Kidney glomerular epithelial cell (primary cell): Measurements from ENCODE around the gene CD79A.
"Not testable (repeated sequence)": the region's sequence is repeated elsewhere in the genome, so short reads cannot be mapped to it uniquely, and the experiment has no call there.

Source experiments
- DNase-seq: peaks from one replicate; lab custom pipeline; 2025; lab: John Stamatoyannopoulos, UW

CD79A gene

DNA sequence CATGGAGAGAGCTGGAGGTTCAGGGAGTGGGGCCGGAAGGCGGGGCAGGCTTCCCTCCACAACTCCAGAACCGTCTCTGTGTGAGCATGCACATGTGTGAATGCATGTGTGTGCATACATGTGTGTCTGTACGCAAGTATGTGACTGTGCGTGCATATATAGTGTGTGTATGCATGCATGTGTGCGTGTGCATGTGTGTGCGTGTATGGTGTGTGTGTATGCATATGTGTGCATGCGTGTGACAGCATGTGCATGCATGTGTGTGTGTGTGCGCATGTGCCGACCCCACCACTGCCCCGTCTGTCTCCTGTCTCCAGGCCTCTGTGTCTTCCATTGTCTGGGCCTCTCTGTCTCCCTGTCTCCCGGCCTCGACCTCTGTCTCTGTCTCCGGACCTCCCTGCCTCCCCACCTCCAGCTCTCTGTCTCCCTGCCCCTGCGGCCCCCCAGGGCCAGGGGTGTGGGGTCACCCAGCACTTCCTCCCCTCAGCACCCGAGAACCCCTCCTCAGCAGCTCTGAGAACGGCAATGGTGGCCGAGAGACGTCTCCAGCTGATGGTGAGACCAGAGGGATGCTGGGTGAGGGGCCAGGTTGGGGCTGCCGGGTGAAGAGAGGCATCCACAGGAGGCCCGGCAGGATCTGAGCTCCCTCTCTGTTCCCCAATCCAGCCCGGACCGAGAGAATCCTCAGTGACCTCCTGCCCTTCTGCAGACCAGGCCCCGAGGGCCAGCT, 28.4 kb downstream of the CD79A start:
- no peak for DNase-seq

DNA sequence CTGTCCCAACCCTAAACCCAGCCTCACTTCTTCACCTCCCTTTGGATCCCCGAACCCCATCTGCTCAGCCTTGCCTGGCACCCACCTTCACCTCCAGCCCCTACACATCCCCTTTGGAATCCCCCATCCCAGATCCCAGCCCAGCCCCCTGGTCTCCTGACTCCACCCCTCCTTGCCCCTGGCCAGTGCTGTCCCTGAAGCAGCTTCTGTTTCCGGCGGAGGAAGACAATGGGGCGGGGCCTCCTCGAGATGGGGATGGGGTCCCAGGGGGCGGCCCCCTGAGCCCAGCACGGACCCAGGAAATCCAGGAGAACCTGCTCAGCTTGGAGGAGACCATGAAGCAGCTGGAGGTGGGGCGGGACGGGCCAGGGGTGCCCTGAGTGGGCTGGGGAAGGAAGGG, 29.2 kb downstream of the CD79A start:
- no peak for DNase-seq

DNA sequence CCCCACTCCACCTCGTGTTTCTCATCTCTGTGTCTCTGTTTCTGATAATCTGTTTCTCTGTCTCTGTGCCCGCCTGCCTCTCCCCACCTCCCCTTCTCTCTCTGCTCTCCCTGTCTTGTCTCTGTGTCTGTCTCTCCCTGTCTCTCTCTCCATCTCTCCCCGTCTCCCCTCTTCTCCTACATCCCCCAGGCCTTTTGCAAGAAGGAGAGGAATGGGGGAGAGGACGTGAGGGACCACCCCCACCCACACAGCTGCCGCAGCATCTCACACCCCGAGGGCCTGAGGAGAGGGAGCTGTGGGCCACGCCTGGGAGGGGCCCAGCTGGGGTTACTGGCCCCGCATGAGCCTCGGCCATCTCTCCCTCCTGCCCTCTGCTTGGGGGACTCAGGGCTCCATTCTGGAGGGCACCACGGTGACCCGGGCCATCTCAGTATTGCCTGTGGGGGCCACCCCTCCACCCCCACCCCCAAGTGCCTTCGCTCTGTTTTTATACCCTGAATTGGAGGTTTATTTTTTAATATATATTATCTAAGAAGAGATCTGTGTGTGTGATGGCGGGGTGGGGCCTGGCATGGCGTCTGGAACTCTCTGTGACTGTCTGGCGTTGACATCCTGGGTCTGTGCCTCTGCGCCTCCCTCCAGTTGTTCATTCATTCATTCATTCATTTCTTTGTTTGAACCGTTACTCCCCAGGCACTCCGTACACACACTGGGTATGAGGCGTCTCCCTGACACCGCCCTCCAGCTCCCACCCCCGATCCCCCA, 30.0 kb downstream of the CD79A start:
- no peak for DNase-seq

DNA sequence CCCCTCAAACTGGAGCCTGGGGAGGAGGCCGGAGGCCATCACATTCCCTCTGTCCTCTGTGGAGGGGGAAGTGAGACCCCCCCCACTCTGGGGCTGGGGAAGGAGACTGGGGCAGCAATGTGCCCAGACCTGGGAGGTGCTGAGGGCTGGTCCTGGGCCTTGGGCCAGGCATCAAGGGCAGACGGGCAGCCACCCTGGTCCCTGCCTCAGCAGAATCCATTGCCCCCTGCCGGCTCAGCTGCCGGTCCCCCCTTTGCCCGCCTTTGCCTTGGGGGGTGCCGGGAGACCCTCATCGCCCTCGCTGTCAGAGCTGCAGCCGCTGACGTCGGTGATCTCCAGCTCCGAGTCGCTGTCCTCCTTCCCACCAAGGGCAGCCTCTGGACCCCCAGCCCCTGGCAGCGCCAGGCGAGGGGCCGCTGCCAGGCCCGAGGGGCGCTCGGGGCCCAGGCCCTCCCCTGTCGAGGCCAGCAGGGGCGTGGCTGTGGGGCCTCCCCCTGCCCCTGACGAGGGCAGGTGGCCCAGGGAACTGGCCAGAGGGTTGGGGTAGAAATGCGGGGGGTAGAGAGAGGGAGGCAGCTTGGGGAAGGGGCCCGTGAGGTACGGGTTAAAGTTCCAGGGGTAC, 31.0 kb downstream of the CD79A start:
- DNase-seq, result no peak

DNA sequence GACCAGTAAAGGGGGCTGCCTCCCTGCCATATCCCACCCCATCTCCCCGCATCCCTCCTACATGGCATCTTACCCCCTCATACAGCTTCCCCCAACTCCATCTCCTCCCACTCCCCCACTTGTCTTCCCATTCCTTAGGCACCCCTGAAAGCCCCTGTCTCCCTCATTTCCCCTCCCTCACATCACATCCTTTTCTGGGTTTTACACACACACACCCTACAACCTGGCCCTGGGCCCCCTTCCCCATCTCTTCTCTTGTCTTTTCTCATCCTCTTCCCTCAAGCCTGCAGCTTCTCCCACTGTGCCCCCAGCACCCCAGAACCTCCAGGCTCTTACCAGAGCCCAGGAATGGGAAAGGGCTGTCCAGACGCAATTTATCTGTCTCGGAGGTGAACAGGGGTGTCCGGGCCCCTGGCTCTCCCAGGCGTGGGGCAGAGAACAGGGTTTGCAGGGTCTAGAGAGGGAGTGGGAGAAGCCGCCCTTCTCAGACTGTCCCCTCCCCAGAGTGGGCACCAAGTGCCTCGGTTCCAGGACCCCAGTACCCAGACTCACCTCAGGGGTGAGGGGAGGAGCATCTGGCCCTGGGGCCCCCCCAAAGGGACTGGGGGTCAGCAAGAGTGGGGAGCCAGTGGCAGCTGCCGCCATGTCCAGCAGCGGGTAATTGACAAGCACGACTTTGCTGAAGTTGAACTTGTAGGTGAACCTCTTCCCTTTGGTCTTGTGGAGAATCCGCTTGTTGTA, 31.8 kb downstream of the CD79A start:
- DNase-seq, result no peak

DNA sequence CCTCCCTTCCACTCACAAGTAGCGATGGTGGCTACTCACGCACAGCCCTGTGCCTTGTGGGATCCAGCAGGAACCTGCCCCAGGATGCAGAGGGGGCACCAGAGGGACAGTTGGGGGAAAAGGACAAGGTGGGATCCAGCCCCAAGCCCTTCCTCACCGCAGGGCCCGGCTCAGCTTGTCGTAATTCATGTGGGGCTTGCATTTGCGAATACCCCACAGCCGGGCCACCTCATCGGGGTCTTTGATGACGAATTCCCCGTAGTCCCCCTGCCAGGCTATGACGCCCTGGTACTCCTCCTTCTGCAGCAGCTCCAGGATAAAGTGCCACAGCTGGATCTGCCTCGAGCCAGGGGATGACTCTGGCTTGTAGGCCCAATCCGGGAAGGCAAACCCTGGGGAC, 32.6 kb downstream of the CD79A start:
- DNase-seq, result no peak

DNA sequence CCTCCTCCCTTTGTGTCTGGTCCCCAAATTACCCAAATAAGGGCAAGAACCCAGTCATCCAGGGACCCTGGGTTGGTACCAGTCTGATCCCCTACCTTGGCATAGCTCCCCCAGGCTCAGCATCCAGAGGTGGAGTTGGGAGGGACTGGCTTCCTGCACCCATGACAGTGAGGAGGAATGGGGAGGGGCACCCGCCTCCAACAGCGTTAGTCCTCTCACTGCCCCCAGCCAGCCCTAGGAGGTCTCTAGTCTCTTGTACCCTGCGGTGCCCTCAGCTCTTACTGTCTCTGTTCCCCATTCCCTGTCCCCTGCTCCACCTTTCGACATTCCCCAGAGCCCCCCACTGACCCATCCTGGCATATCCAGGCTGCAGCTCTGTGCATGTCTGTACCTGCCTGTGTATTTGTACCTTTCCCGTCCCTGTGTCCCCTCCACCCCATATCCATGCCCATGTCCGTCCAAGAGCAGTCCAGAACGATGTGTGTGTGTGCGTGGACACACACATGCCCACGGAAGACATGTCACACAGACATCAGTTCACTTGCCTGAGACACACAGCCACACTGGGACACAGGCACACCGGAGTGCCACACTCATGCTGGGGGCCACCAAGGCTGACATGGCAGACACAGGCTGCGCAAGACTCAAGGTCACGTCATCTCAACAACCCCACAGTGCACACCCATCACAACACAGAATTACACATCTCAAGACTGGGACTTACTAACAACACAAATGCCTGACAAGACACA, 33.3 kb downstream of the CD79A start:
- no peak for DNase-seq

DNA sequence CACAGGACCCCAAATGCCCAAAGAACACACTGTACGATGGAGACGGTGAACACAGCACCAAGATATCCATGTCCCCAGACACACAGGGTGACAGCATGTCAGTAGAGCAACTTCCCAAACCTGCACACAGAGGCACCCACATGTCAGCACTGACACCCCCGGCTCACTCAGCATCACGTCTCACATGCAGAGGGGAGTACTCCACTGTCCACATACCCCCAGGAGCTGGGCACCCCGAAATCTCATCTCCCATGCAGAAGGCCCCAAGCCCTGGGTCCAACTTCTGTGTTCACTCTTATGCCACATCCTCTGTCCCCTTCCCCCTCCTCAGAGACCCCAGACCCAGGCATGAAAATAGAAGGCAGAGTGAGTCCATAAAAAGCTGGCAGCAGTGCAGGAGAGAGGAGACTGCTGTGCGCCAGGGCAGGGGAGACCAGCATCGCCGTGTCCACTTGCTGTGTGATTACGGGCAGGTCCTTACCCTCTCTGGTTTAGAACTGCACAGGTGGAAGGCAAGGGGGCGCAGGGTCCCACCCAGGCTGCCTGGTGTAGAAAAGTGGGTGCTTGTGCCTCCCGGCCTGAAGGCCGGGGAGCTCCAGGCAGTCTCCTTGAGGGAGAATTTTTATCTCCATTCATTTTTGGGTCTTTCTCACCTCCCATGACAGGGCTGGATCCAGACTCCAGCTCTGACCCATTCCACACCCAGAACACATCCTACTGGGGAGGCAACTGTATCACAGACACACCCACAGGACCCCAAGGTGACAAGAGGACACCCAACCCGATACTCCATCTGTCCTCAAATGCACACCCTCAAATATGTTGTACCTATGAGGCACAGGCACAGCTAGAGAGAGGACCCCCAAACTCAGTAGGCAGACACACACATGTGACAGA, 34.2 kb downstream of the CD79A start:
- no peak for DNase-seq

DNA sequence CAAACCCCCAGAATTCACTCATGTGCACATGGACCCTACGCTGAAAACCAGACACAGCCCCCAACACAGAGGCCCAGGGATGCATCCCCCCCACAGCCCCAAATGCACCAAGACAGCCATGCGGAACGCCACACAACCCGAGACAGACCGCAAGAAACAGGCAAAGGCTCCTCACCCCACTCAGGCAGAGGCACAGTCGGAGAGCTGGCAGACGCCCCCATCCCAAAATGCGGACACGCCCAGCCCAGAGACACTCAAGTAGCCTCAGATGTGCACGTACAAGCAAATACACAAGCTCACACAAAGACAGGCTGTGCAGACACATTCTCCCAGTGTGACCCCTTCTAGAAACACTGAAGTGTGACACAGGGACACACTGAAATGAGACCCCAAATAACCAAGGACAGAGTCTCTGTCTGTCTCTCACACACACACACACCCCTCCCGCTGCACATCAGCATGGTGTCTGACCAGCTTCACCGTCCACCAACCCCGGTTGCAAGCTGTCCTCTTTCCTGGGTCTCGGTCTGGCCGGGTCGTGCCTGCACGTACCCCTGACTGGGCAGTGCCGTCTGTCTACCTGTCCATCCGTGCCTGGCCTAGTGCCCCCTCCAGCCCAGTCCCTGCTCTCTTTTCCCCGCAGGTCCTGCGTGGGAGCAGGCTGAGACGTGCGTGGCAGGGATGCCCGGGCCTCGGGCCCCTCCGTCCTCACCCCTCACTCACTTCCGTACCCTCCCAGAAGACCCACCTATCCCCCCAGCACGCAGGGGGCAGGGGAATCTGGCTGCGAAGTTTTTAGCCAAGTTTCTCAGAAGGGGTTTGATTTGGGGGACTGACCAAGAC, 35.0 kb downstream of the CD79A start:
- DNase-seq, result no peak

DNA sequence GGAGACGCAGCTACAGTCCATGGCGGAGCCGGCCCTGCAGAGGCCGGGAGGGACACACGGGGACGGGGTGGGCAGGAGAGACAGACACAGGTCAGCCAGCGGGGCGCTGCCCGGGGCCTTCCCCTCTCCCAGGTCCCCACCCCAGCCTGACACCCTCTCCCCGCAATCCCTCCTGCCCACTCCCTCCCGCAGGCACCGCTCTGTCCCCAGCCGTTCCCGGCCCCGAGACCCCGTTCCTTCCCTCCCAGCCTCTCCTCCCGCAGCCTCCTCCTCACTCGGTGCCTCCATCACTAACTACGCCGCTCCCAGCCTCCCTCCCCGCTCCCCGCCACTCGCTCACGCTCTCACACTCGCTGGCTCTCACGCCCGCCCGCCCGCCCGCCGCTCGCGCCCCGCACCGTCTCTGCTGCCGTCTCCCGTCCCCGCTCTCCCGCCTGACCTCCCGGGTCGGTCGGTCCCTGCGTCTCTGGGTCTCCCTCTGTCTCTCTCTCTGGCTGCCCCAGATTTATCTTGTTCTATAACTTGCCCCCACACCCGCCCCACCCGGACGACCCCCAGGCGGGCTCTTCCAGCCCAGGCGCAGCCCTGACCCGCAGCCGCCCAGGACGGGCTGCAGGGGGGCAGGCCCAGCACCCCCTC, 35.9 kb downstream of the CD79A start:
- DNase-seq, result no peak

DNA sequence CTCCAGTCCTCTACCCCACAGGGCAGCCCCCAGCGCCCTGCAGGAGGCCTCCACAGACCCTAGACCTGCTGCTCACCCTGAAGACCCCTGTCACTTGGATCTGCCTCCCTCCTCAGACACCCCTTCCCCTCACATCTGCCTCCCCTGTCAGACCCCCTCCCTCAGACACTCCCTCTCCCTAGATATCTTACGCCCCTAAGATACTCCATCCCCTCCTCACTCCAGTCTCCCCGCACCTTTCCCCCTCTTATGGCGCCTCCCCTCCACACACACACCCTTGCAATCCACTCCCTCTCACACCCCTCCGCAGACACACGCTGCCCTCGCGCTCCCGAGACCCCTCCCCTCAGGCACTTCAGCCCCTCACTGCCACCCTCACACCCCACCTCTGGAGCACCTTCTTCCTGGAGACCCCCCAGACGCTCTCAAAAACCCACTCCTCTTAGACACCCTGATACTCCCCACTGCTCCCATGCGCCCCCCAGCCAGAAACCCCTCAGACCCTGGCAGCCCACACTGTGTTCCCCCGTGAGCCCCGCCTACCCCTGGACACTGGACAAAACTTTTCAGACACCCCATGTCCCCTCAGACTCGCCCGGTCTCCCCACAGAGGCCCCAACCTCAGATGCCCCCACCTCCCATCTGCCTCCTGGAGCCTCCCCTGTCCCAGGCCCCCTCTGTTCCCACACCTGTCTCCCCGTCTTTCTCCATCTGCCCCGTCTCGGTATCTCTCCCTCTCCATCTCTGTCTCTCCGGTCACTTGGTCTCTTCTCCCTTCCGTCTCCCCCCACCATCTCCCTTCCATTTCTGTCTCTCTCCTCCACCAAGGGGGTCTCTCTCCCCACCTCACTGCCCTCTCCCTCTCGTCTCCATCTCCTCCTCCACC, 36.7 kb downstream of the CD79A start:
- no peak for DNase-seq

DNA sequence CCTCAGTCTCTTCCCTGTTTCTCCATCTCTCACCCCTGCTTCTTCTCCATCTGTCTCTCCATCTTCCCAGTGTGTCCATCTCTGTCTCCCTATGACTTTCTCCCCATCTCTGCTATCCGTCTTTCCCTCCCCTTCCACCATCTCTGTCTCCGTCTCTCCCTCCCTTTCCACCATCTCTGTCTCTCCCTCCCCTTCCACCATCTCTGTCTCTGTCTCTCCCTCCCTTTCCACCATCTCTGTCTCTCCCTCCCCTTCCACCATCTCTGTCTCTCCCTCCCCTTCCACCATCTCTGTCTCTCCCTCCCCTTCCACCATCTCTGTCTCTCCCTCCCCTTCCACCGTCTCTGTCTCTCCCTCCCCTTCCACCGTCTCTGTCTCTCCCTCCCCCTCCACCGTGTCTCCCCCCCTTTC, 37.4 kb downstream of the CD79A start:
- not testable (repeated sequence) for DNase-seq

DNA sequence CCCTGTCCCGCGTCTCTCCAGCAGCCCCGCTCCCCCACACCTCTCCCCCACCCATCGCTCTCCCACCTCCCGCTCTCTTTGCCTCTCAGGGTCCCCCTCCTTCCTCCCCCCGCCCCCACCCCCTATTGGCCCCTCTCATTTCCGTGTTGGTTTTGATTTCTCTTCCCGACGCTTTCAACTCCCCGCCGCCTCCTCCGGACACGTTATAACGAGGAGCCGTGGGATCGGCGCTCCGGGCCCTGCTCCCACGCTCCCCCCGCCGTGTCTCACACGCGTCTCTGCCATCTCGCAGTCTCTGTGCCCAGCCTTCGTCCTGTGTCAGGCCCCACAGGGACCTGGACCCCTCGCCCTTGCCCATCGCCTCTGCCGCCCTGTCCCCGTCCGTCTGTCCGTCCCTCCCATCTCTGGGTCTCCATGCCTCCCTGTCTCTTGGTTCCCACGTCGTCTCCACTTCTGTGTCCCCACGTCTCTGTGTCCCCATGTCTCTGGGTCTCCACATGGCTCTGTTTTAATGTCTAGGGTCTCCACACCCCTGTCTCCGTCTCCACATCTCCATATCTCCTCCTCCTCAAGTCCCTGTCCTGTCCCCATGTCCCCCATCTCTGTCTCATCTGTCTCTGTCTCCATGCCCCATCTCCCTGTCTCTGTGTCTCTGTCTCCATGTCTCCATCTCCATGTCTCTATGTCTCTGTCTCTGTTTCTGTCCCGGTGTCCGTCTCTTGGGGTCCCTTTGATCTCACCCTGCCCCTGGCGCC, 38.1 kb downstream of the CD79A start:
- DNase-seq, result no peak

DNA sequence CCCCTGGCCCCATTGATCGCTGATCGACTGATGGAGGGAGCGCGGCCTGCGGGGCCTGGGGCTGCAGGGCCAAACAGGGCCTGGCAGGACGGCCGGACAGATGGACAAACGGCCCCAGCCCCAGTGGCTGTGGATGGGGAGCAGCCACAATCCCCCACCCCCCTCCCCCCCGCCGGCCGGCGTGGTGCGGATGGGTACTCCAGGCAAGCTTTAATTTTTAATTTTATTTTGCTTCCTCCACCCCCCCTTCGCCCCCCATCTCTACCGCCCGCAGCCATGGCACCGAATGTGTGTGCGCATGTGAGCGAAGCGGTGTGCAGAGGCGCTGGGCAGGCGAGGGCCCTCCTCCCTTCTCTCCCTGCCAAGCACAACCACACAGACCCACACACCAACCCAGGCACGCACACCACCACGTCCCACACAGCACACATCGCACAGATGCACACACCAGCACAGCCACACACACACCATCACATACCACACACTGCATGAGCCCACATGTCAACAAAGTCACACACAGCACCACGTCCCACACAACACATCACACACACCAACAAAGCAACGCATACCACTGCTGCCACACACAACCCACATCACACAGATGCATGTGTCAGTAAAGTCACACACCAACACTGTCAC, 38.8 kb downstream of the CD79A start:
- DNase-seq, result no peak

DNA sequence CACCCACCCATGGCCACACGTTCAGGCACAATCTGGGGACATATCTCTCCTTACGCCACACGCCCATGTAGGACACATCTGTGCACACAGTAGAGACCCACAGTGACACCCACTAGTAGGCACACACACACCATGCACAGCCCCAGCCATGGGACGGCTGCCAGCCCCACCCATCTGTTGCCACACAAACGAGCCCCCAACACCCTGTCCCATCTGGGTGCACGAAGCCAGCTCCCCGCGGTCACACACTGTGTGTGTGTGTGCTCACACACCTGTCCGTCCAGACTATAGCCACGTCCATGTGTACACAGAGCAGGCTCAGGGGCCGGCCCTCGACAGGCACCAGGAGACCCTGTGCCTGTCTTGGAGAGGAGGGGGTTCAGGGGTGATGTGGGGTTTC, 40.6 kb downstream of the CD79A start:
- DNase-seq, result no peak

DNA sequence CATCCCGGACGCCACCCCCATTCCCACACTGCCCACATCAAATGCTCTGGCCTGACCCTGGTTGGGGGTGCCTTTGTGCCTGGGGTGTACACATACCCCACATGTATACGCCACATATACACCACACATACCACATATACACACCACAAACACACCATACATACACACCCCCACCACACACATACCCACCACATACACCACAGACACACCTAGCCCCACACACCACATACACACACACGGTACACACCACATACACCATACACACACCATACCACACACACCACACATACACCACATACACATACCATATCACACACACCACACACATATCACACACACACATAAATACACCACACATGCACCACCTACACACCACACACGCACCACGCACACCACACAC, 41.0 kb downstream of the CD79A start:
- DNase-seq, result no peak

DNA sequence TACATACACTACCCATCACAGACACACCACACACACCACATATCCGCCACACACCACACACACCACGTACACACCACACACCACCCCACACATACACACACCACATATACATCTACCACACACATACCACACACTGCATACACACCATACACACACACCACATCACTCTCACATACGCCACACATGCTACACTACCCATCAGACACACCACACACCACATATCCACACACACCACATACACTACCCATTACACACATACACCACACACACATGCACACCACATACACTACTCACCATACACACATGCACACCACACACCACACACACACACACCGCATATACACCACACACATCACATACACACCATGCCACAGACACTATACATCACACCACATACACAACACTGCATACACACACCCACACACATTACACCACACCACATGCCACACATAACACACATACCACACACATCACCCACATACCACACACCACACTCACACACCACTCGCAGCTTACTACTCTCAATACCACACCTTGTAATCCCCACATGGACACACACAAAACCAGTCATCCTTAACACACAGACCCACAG, 41.7 kb downstream of the CD79A start:
- no peak for DNase-seq
